Suprapubic skin (tissue), 4 donors: ENCODE data around the gene MTR. TPM values are rescaled to one million over a fixed set of nuclear protein-coding genes. Genes with fewer than 3 reads are reported as not detected.

ENCODE experiments used
- DNase-seq, 2 donors: peaks; one replicate each; pipeline ENCODE4 v3.0.0-alpha.2; 2019; ENCODE audit warnings: low spot score in 2 of 2
- H3K27ac ChIP-seq: fragments of 200-600 bp; sonication (generic); one replicate; pipeline ENCODE4 v1.5.1; 2019
- H3K27me3 ChIP-seq: fragments of 200-600 bp; sonication (generic); one replicate; pipeline ENCODE4 v1.5.1; 2019
- H3K36me3 ChIP-seq: fragments of 200-600 bp; sonication (generic); one replicate; pipeline ENCODE4 v1.5.1; 2019
- H3K4me1 ChIP-seq: fragments of 200-600 bp; sonication (generic); one replicate; pipeline ENCODE4 v1.5.1; 2019
- H3K4me3 ChIP-seq: fragments of 200-600 bp; sonication (generic); one replicate; pipeline ENCODE4 v1.5.1; 2019; ENCODE audit warnings: mild to moderate bottlenecking
- H3K9me3 ChIP-seq: fragments of 200-600 bp; sonication (generic); one replicate; pipeline ENCODE4 v1.5.1; 2019
- EP300 ChIP-seq: sonication (generic); formaldehyde crosslinking; IDR thresholded peaks from one replicate; pipeline ENCODE4 v1.6.1; 2017; ENCODE audit warnings: antibody characterized with exemption
- POLR2A ChIP-seq, 2 donors: fragments of 450-650 bp; IDR thresholded peaks; one replicate each; pipeline ENCODE4 v1.6.1; 2017; ENCODE audit warnings: antibody characterized with exemption in 2 of 2, mild to moderate bottlenecking in 2 of 2, moderate library complexity in 2 of 2
- POLR2AphosphoS5 ChIP-seq, 3 donors: sonication (generic); formaldehyde crosslinking; IDR thresholded peaks; one replicate each; pipeline ENCODE4 v1.6.1; 2017; ENCODE audit warnings: antibody characterized with exemption in 3 of 3
- WGBS: methylation state at CpG from one replicate; pipeline ENCODE4 v1.1.5; 2018; 5-methylcytosine and 5-hydroxymethylcytosine counted together
- total RNA-seq, 4 donors: library from RNA; depleted of rRNA; stranded (reverse); fragments of >200 nt; gene quantifications; one replicate each; pipeline ENCODE4 v1.1.0, GENCODE V29; 2016
- TF ChIP-seq, protein P1 (sequence below), 2 donors: fragments of 200-600 bp in 1 of 2; fragments of 450-650 bp in 1 of 2; sonication (generic) in 1 of 2; IDR thresholded peaks; one replicate each; pipeline ENCODE4 v1.5.1; 2016 to 2019; ENCODE audit warnings: antibody characterized with exemption in 2 of 2, mild to moderate bottlenecking in 1 of 2, moderate library complexity in 1 of 2

The MTR gene
- total RNA-seq, 4 donors from 2014 or later = 17.7 to 77.7 (median 27.3) TPM

DNA sequence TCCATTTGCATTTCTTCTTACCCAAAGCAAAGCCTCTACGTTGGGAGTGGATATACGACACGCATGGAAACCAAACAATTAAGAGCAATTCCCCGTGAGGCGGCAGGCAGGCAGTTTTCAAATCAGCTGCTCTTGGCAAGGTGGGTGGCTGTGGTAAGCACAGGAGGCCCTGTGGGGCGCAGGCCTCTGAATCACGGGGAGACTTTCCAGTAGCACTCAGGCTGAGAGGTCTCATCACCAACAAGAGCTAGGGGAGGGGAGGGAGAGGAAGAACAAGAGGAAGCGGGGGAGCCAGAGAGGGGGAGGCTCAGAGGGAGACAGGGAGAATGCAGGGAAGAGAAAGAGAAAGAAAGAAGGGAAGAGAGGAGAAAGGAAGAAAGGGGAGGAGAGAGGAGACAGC is 152.7 kb downstream of the MTR start:
- Histone ChIP-seq H3K4me1 (no peaks in the 10 kb centered on the region), H3K27me3 (no peaks in the 10 kb centered on the region), H3K4me3 (no peak overlapping the region), H3K36me3 (no peaks in the 10 kb centered on the region), H3K9me3 (no peaks in the 10 kb centered on the region), H3K27ac (no peak overlapping the region)
- TF ChIP-seq POLR2A (IDR thresholded peaks at IDR 0.05) (no peak), EP300 (no peak), POLR2AphosphoS5 (IDR thresholded peaks at IDR 0.05) (no peak)
- TF ChIP-seq, protein P1, sequence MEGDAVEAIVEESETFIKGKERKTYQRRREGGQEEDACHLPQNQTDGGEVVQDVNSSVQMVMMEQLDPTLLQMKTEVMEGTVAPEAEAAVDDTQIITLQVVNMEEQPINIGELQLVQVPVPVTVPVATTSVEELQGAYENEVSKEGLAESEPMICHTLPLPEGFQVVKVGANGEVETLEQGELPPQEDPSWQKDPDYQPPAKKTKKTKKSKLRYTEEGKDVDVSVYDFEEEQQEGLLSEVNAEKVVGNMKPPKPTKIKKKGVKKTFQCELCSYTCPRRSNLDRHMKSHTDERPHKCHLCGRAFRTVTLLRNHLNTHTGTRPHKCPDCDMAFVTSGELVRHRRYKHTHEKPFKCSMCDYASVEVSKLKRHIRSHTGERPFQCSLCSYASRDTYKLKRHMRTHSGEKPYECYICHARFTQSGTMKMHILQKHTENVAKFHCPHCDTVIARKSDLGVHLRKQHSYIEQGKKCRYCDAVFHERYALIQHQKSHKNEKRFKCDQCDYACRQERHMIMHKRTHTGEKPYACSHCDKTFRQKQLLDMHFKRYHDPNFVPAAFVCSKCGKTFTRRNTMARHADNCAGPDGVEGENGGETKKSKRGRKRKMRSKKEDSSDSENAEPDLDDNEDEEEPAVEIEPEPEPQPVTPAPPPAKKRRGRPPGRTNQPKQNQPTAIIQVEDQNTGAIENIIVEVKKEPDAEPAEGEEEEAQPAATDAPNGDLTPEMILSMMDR (IDR thresholded peaks at IDR 0.05) = no peak
- WGBS = 68% methylated on average over 8 of the region's 8 CpGs
- no peak for DNase-seq

DNA sequence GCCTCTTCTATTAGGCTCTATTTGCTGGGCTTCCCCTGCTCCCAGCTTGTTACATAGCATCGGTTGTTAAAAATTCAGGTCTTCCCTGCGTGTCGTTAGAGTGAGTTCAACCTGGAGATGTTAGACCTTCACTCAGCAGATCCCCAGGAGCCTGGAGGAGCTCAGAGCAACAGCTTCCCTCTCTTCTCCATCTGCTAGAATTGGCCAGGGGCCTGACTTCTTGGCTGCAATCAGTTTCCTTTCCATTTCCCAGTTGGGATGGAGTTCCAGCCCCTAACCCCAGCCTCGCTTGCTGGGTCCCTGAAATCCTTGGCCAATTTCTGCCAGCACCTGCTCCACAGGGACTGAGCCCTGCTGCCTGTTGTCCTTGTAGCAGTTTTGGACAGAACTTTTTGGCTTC is 153.3 kb downstream of the MTR start:
- no peak overlapping the region for H3K4me3 ChIP-seq

GRCh38 chr1:236948996-236949395 is 153.9 kb downstream of the MTR start:
- no peaks in the 10 kb centered on the region for H3K9me3 ChIP-seq
- DNase-seq = no peak
- H3K27ac ChIP-seq = no peak overlapping the region
- no peak overlapping the region for H3K4me3 ChIP-seq
- H3K27me3 ChIP-seq = no peaks in the 10 kb centered on the region
- 77% methylated on average over 6 of the region's 6 CpGs for WGBS
- H3K4me1 ChIP-seq = no peaks in the 10 kb centered on the region
- TF ChIP-seq POLR2A (IDR thresholded peaks at IDR 0.05) (no peak), EP300 (no peak), POLR2AphosphoS5 (IDR thresholded peaks at IDR 0.05) (no peak)
- TF ChIP-seq, protein P1 (IDR thresholded peaks at IDR 0.05) = no peak
- H3K36me3 ChIP-seq = no peaks in the 10 kb centered on the region

More for the DNA sequence above, 153.3 kb downstream of the MTR start:
- Histone ChIP-seq H3K9me3 (no peaks in the 10 kb centered on the region), H3K36me3 (no peaks in the 10 kb centered on the region), H3K27ac (no peak overlapping the region), H3K27me3 (no peaks in the 10 kb centered on the region), H3K4me1 (no peaks in the 10 kb centered on the region)
- WGBS = 93% methylated on average over 4 of the region's 4 CpGs
- TF ChIP-seq POLR2AphosphoS5 (IDR thresholded peaks at IDR 0.05) (no peak), POLR2A (IDR thresholded peaks at IDR 0.05) (no peak), EP300 (no peak)
- TF ChIP-seq, protein P1 (IDR thresholded peaks at IDR 0.05) = no peak
- no peak for DNase-seq

GRCh38 chr1:236950365-236950764 is 155.3 kb downstream of the MTR start:
- TF ChIP-seq EP300 (no peak), POLR2AphosphoS5 (IDR thresholded peaks at IDR 0.05) (no peak), POLR2A (IDR thresholded peaks at IDR 0.05) (no peak)
- TF ChIP-seq, protein P1 (IDR thresholded peaks at IDR 0.05) = no peak
- no peaks in the 10 kb centered on the region for H3K4me1 ChIP-seq
- H3K27ac ChIP-seq = no peak overlapping the region
- 80% methylated on average over 5 of the region's 5 CpGs for WGBS
- no peak for DNase-seq
- no peak overlapping the region for H3K4me3 ChIP-seq
- no peaks in the 10 kb centered on the region for H3K27me3 ChIP-seq
- no peaks in the 10 kb centered on the region for H3K36me3 ChIP-seq
- no peaks in the 10 kb centered on the region for H3K9me3 ChIP-seq

GRCh38 chr1:236951672-236952071 is 156.6 kb downstream of the MTR start:
- Histone ChIP-seq H3K27ac (no peak overlapping the region), H3K36me3 (no peaks in the 10 kb centered on the region), H3K9me3 (no peaks in the 10 kb centered on the region), H3K4me3 (no peak overlapping the region), H3K27me3 (no peaks in the 10 kb centered on the region), H3K4me1 (no peaks in the 10 kb centered on the region)
- no peak for DNase-seq
- TF ChIP-seq POLR2A (IDR thresholded peaks at IDR 0.05) (no peak), POLR2AphosphoS5 (IDR thresholded peaks at IDR 0.05) (no peak), EP300 (no peak)
- TF ChIP-seq, protein P1 (IDR thresholded peaks at IDR 0.05) = no peak
- WGBS = 38% methylated on average over 7 of the region's 7 CpGs
